Measurements from ENCODE around the gene DAB2IP.

DAB2IP gene

DNA sequence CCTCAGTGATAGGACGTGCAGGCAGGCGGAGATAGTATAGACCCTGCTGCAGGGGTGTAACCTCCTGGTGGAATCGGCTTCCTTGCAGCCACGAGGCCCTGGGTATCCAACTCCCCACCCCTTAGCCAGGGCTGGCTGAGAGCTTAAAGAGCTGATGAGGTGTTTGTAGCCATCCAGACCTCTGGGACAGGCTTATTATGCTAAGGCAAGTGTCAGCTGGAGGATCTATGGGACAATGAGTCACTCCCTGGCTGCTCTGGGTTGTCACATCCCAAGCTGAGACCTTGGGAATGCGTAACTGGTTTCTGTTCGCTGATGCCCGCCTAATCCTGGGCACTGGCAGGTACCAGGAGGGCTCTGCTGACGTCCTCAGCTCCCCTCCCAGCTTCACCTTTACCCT is 38.9 kb downstream of the DAB2IP start:
- no peak for TF ChIP-seq CTCF (IDR thresholded peaks at IDR 0.05; ENCODE audit: extremely low read depth, insufficient read depth, missing control alignments)
- no peak for DNase-seq (ENCODE audit: low spot score)
- in situ Hi-C loops (cut with MboI; ENCODE audit: low pct_unique_long_range_greater_than_20kb, low sequenced_read_pairs, unreplicated experiment): loop anchor here (25.0 kb wide), 1 partner anchor 297 kb away; no protein-coding TSS in a partner anchor

DNA sequence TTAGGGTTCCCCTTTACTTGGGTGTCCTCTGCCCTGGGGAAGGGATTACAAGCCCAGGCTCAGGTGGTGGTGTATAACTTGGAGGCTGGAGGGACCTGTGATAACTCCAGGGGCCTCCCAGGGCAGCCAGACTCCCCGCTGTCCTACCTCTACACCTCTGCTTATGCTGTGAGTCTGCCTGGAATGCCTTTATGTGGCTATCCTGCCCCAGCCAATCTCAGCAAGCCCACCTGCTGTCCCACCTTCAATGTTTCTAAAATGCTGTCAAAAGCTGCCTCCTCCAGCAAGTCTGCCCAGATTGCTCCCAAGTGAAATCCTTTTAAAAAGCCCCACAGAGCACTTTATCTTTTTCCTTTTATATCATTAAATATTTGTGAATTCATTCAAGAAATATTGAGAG is 39.3 kb downstream of the DAB2IP start:
- in situ Hi-C loops (cut with MboI; ENCODE audit: low pct_unique_long_range_greater_than_20kb, low sequenced_read_pairs, unreplicated experiment): loop anchor here (25.0 kb wide), 1 partner anchor 297 kb away; no protein-coding TSS in a partner anchor
- no peak for TF ChIP-seq CTCF (IDR thresholded peaks at IDR 0.05; ENCODE audit: extremely low read depth, insufficient read depth, missing control alignments)
- no peak for DNase-seq (ENCODE audit: low spot score)

DNA sequence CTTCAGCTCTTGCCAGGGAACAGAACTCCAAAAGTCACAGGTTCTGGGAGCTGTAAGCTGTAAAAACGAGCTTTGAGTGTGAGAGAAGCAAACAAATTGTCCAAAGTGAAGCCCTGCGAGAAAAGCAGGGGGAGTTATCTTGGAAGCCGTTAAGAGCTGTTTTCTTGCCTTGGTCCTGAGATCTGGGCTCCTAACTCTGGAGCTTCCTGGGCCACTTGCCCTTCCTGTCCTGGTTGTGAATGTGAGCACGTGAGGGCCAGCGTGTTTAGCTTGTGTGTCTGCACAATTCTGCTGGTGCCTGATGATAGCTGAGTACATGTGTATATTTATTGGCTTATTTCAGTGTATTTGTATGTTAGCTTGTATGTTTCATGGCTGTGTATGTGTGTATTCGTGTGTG is 40.5 kb downstream of the DAB2IP start:
- DNase-seq (ENCODE audit: low spot score): no peak
- no peak for TF ChIP-seq CTCF (IDR thresholded peaks at IDR 0.05; ENCODE audit: extremely low read depth, insufficient read depth, missing control alignments)
- in situ Hi-C loops (cut with MboI; ENCODE audit: low pct_unique_long_range_greater_than_20kb, low sequenced_read_pairs, unreplicated experiment): loop anchor here (25.0 kb wide), 1 partner anchor 295 kb away; no protein-coding TSS in a partner anchor

- DNase-seq (ENCODE audit: low spot score): no peak
- no peak for TF ChIP-seq CTCF (IDR thresholded peaks at IDR 0.05; ENCODE audit: extremely low read depth, insufficient read depth, missing control alignments)
- in situ Hi-C loops (cut with MboI; ENCODE audit: low pct_unique_long_range_greater_than_20kb, low sequenced_read_pairs, unreplicated experiment): loop anchor here (25.0 kb wide), 1 partner anchor 295 kb away; no protein-coding TSS in a partner anchor
Measured at GRCh38 chr9:121692606-121693387, 41.4 kb downstream of the DAB2IP start.

GRCh38 chr9:121693388-121693670 is 41.9 kb downstream of the DAB2IP start:
- in situ Hi-C loops (cut with MboI; ENCODE audit: low pct_unique_long_range_greater_than_20kb, low sequenced_read_pairs, unreplicated experiment): loop anchor here (25.0 kb wide), 1 partner anchor 294 kb away; no protein-coding TSS in a partner anchor
- TF ChIP-seq CTCF (IDR thresholded peaks at IDR 0.05; ENCODE audit: extremely low read depth, insufficient read depth, missing control alignments): no peak

DNA sequence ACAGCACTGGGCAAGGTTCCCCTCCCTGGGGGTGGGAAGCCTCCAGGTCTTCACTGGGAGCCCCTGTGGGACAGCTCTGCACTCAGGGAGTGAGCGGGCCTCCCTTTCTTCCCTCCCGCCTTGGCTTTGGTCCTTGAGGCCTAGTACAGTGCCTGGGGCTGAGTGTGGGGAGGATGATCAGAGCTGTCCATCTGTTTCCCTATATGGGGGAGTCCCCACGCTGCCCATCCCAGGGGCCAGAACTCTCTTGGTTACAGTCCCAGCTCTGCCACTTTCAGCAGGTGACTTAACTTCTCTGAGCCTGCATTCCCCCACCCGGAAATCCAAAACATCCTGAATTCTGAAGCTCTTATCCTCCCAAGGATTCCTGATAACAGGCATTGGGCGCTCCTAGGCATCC is 42.6 kb downstream of the DAB2IP start:
- no peak for DNase-seq (ENCODE audit: low spot score)
- no peak for TF ChIP-seq CTCF (IDR thresholded peaks at IDR 0.05; ENCODE audit: extremely low read depth, insufficient read depth, missing control alignments)
- in situ Hi-C loops (cut with MboI; ENCODE audit: low pct_unique_long_range_greater_than_20kb, low sequenced_read_pairs, unreplicated experiment): loop anchor here (25.0 kb wide), 1 partner anchor 293 kb away; no protein-coding TSS in a partner anchor

More at GRCh38 chr9:121693388-121693670, 41.9 kb downstream of the DAB2IP start:
- DNase-seq (ENCODE audit: low spot score): no peak

Measured in GM13977 (cell line).